ENCODE data around the gene PHPT1. TPM values are rescaled to one million over a fixed set of nuclear protein-coding genes. Genes with fewer than 3 reads are reported as not detected.

PHPT1 gene
- total and polyA plus RNA-seq, 12 donors = 73.9 to 330 (median 178) TPM

GRCh38 chr9:136824496-136825225, 24.5 kb upstream of the PHPT1 start:
- no peak overlapping the region for H3K4me3 ChIP-seq
- no peaks in the 10 kb centered on the region for H3K27me3 ChIP-seq
- no peak overlapping the region for H3K27ac ChIP-seq
- H3K9me3 ChIP-seq (replicated peaks in 1 of 3) = no peaks in the 10 kb centered on the region
- peak in 1 of 7 donors; percentile 7 for DNase-seq
- no peak for TF ChIP-seq POLR2A (IDR thresholded peaks at IDR 0.05)
- TF ChIP-seq, protein P1, sequence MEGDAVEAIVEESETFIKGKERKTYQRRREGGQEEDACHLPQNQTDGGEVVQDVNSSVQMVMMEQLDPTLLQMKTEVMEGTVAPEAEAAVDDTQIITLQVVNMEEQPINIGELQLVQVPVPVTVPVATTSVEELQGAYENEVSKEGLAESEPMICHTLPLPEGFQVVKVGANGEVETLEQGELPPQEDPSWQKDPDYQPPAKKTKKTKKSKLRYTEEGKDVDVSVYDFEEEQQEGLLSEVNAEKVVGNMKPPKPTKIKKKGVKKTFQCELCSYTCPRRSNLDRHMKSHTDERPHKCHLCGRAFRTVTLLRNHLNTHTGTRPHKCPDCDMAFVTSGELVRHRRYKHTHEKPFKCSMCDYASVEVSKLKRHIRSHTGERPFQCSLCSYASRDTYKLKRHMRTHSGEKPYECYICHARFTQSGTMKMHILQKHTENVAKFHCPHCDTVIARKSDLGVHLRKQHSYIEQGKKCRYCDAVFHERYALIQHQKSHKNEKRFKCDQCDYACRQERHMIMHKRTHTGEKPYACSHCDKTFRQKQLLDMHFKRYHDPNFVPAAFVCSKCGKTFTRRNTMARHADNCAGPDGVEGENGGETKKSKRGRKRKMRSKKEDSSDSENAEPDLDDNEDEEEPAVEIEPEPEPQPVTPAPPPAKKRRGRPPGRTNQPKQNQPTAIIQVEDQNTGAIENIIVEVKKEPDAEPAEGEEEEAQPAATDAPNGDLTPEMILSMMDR (IDR thresholded peaks at IDR 0.05) = no peak
- peaks cover 0 to 46% of the 10 kb centered on the region in 2 donors for H3K36me3 ChIP-seq (replicated peaks in 1 of 2)
- intact Hi-C loops (cut with DNase I) = no loop called here
- WGBS, 4 donors = 79 to 88% (median 85%) methylated on average over 12 to 21 of the region's 21 CpGs
- H3K4me1 ChIP-seq (replicated peaks in 1 of 2) = no peaks in the 10 kb centered on the region

- WGBS, 4 donors = 93 to 95% (median 94%) methylated on average over 27 to 44 of the region's 44 CpGs
- DNase-seq = peak in 1 of 7 donors; percentile 6
- H3K9me3 ChIP-seq (replicated peaks in 1 of 3) = no peaks in the 10 kb centered on the region
- H3K27me3 ChIP-seq = no peaks in the 10 kb centered on the region
- intact Hi-C loops (cut with DNase I) = no loop called here
- peaks cover 0 to 54% of the 10 kb centered on the region in 2 donors for H3K36me3 ChIP-seq (replicated peaks in 1 of 2)
- no peak overlapping the region for H3K27ac ChIP-seq
- TF ChIP-seq POLR2A (IDR thresholded peaks at IDR 0.05) = no peak
- H3K4me3 ChIP-seq = no peak overlapping the region
- no peaks in the 10 kb centered on the region for H3K4me1 ChIP-seq (replicated peaks in 1 of 2)
Measured at GRCh38 chr9:136825295-136826187, 23.7 kb upstream of the PHPT1 start.

- H3K9me3 ChIP-seq (replicated peaks in 1 of 3) = no peaks in the 10 kb centered on the region
- H3K4me3 ChIP-seq = no peak overlapping the region
- no peaks in the 10 kb centered on the region for H3K4me1 ChIP-seq (replicated peaks in 1 of 2)
- DNase-seq = no peak
- peaks cover 0 to 60% of the 10 kb centered on the region in 2 donors for H3K36me3 ChIP-seq (replicated peaks in 1 of 2)
- WGBS, 4 donors = 79 to 90% (median 87%) methylated on average over 7 to 17 of the region's 17 CpGs; no CpG with 5 or more reads in 1 of the 4 donors
- no peak for TF ChIP-seq POLR2A (IDR thresholded peaks at IDR 0.05)
- TF ChIP-seq, protein P1 (IDR thresholded peaks at IDR 0.05) = no peak
- intact Hi-C loops (cut with DNase I) = no loop called here
- no peak overlapping the region for H3K27ac ChIP-seq
- no peaks in the 10 kb centered on the region for H3K27me3 ChIP-seq
Measured at GRCh38 chr9:136826188-136826541, 23.0 kb upstream of the PHPT1 start.

DNA sequence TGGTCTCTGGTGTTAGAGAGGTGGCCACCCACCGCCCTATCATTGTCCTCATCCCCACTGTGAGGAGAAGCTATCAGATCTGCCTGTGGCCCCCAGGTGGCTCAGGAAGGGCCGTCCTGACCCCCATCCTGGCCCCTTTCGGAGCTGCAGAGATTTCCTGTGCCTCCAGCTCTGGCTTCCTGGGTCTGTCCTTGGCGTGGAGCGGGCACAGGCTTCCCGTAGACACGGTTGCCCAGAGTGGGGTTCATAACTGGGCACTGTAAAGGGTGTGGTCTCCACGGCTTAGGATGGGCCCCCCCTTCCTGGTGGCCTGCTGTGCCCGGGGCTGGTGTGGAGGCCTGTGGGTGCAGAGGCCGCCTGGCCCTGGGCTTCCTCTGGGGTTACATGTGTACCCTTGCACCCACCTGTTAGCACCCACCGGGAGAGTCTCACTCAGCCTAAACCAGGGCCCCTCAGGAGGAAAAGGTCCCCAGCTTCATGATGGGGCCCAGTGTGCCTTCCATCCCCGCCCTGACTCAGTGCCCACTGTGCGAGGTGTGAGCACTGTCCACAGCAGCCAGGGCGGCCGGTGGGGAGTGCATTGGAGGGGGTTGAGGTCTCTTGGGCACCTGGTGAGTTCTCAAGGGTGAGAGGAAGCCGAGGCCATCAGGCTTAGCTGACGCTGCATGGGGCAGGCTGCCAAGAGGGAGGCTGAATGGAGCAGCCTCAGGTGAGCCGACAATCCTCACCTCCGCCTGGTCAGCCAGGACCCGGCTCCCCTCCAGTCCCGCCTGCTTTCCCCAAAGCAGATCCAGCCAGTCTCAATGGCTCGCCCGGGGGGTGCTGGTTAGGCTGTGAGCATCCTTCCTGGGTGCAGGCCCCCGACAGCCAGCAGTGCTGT, 22.3 kb upstream of the PHPT1 start:
- Histone ChIP-seq H3K9me3 (replicated peaks in 1 of 3) (no peaks in the 10 kb centered on the region), H3K4me1 (replicated peaks in 1 of 2) (no peaks in the 10 kb centered on the region), H3K36me3 (replicated peaks in 1 of 2) (peaks cover 0 to 68% of the 10 kb centered on the region in 2 donors), H3K4me3 (no peak overlapping the region), H3K27ac (no peak overlapping the region), H3K27me3 (no peaks in the 10 kb centered on the region)
- intact Hi-C loops (cut with DNase I) = no loop called here
- 88 to 92% (median 92%) methylated on average over 11 to 24 of the region's 24 CpGs for WGBS, 4 donors
- TF ChIP-seq, protein P1 (IDR thresholded peaks at IDR 0.05) = no peak
- no peak for TF ChIP-seq POLR2A (IDR thresholded peaks at IDR 0.05)
- DNase-seq = peak in 2 of 7 donors; percentile 7 to 20
